ENCODE data around the gene ATXN1. TPM values are rescaled to one million over a fixed set of nuclear protein-coding genes. Genes with fewer than 3 reads are reported as not detected.

The ATXN1 gene
- total and polyA plus RNA-seq, 2 of the 13 experiments (the other 11 are each of a cell fraction or from before 2014, with no cell fraction given), result 20.7 to 39.5 TPM

DNA sequence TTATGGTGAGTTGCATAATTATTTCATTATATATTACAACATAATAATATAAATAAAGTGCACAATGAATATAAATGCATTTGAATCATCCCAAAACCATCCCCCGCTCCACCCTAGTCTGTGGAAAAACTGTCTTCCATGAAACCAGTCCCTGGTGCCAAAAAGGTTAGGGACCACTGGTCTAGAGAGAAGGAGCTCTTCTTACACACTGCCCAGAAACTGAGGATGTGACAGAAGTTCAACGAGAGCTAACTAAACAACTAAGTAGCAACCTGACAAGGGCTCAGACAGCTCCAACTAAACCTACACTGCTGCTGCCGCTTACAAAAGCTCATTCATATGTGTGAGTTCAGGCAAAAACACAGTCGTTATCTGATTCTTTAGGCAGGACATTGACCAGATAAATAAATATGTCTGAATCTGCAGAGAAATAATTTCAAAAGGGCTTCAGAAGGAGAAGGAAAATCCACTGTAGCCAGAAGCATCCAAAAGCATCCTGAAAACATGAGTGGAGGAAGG, 125.9 kb downstream of the ATXN1 start:
- Histone ChIP-seq H3K79me2 (ENCODE audit: insufficient read depth, low read length) (peaks cover 2% of the 10 kb centered on the region), H4K20me1 (ENCODE audit: insufficient read depth, low read length) (peaks cover 8% of the 10 kb centered on the region; the same call in 1 of the 2 replicates), H3K9ac (ENCODE audit: insufficient read depth, low read depth, low read length) (peak overlapping the region; percentile 58), H3K27ac (ENCODE audit: extremely low read length, insufficient read depth, low read length) (peak overlapping the region; percentile 54), H3K4me3 (replicated peaks in 1 of 3; ENCODE audit: insufficient read depth in 1 of 3, low read depth in 2 of 3, low read length in 3 of 3) (peak overlapping the region in 2 of 3 experiments; percentile 19 to 62; a peak in 4 of 6 replicates), H3K4me1 (ENCODE audit: insufficient read depth, low read length) (peaks cover 37% of the 10 kb centered on the region), H3K4me2 (ENCODE audit: low read depth, low read length) (peak overlapping the region; percentile 82), H3K36me3 (replicated peaks in 1 of 2; ENCODE audit: control insufficient read depth in 1 of 2, insufficient read depth in 2 of 2, low read length in 2 of 2) (peaks cover 4 to 9% of the 10 kb centered on the region in 2 experiments; a peak in 2 of 5 replicates), H3K27me3 (ENCODE audit: control insufficient read depth in 1 of 2, insufficient read depth in 2 of 2, low read length in 2 of 2) (no peaks in the 10 kb centered on the region), H3K9me3 (ENCODE audit: low read length) (no peaks in the 10 kb centered on the region), H2AFZ (ENCODE audit: low read length) (no peak overlapping the region)
- WGBS (ENCODE audit: low lambda C conversion rate), result 36% methylated on average over 4 of the region's 4 CpGs
- DNase-seq (ENCODE audit: low spot score) (peak; percentile 70), FAIRE-seq (no peak), ATAC-seq (peak; percentile 85)
- in situ Hi-C loops (cut with HindIII; ENCODE audit: extremely low pct_ligation_motif_present, low pct_unique_long_range_greater_than_20kb) (no loop called here), intact Hi-C loops (cut with micrococcal nuclease; ENCODE audit: unreplicated experiment) (loop anchor here (10.0 kb wide), 1 partner anchor 101 kb away; no protein-coding TSS in a partner anchor)
- POLR2A ChIA-PET, result interaction anchor here (1.5 kb wide), 2 partner anchors 64 to 126 kb away, joined by 3 read pairs; partner anchors contain the start of gene ATXN1
- TF ChIP-seq ZNF230 (CRISPR knock-in tag; IDR thresholded peaks at IDR 0.05), result 0 out of 2 replicates have a peak, but pooled peaks have one; percentile 15
- no peak for TF ChIP-seq PHF8 (CRISPR knock-in tag; IDR thresholded peaks at IDR 0.05)
- peak; percentile 35; the same call in 1 of the 2 replicates for TF ChIP-seq ARNT2 (CRISPR knock-in tag; IDR thresholded peaks at IDR 0.05; ENCODE audit: low read depth)
- peak; percentile 36; the same call in 1 of the 2 replicates for TF ChIP-seq ZFX (CRISPR knock-in tag; IDR thresholded peaks at IDR 0.05; ENCODE audit: low read depth)
- no peak for TF ChIP-seq ZNF296 (CRISPR knock-in tag; conservative IDR thresholded peaks at IDR 0.05)
- TF ChIP-seq, protein P1, sequence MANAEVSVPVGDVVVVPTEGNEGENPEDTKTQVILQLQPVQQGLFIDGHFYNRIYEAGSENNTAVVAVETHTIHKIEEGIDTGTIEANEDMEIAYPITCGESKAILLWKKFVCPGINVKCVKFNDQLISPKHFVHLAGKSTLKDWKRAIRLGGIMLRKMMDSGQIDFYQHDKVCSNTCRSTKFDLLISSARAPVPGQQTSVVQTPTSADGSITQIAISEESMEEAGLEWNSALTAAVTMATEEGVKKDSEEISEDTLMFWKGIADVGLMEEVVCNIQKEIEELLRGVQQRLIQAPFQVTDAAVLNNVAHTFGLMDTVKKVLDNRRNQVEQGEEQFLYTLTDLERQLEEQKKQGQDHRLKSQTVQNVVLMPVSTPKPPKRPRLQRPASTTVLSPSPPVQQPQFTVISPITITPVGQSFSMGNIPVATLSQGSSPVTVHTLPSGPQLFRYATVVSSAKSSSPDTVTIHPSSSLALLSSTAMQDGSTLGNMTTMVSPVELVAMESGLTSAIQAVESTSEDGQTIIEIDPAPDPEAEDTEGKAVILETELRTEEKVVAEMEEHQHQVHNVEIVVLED (CRISPR knock-in tag; IDR thresholded peaks at IDR 0.05; ENCODE audit: borderline replicate concordance), result 0 out of 2 replicates have a peak, but pooled peaks have one; percentile 17
- TF ChIP-seq, protein P2, sequence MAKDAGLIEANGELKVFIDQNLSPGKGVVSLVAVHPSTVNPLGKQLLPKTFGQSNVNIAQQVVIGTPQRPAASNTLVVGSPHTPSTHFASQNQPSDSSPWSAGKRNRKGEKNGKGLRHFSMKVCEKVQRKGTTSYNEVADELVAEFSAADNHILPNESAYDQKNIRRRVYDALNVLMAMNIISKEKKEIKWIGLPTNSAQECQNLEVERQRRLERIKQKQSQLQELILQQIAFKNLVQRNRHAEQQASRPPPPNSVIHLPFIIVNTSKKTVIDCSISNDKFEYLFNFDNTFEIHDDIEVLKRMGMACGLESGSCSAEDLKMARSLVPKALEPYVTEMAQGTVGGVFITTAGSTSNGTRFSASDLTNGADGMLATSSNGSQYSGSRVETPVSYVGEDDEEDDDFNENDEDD (CRISPR knock-in tag; IDR thresholded peaks at IDR 0.05; ENCODE audit: borderline replicate concordance), result no peak
- no peak for TF ChIP-seq SOX13 (IDR thresholded peaks at IDR 0.05)
- peak in 1 of 2 experiments; percentile 10; a peak in 1 of 4 replicates for TF ChIP-seq SOX13 (CRISPR knock-in tag; conservative IDR thresholded peaks at IDR 0.05 in 1 of 2, IDR thresholded peaks at IDR 0.05 in 1 of 2)
- TF ChIP-seq MTF1 (CRISPR knock-in tag; IDR thresholded peaks at IDR 0.05), result no peak
- TF ChIP-seq, protein P3, sequence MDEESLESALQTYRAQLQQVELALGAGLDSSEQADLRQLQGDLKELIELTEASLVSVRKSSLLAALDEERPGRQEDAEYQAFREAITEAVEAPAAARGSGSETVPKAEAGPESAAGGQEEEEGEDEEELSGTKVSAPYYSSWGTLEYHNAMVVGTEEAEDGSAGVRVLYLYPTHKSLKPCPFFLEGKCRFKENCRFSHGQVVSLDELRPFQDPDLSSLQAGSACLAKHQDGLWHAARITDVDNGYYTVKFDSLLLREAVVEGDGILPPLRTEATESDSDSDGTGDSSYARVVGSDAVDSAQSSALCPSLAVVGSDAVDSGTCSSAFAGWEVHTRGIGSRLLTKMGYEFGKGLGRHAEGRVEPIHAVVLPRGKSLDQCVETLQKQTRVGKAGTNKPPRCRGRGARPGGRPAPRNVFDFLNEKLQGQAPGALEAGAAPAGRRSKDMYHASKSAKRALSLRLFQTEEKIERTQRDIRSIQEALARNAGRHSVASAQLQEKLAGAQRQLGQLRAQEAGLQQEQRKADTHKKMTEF (CRISPR knock-in tag; IDR thresholded peaks at IDR 0.05), result 0 out of 2 replicates have a peak, but pooled peaks have one; percentile 9
- CTCF ChIA-PET (ENCODE audit: low intra/inter-chr PET ratio, low total read pairs), result no interaction called here
- BruUV-seq (replicated peaks), result no TSS peak
